HepG2 (cell line): ENCODE measurements around the gene HIVEP2.

ENCODE experiments used
- CHD2 ChIP-seq: IDR thresholded peaks from 2 replicates; pipeline ENCODE4 v1.6.1; 2011; ENCODE audit warnings: low read depth, low read length, improper control_type of control experiment
- CTCF ChIP-seq: sonication (generic); formaldehyde crosslinking; IDR thresholded peaks from 2 replicates; pipeline ENCODE4 v1.5.0; 2020; ENCODE audit warnings: mild to moderate bottlenecking, missing genetic modification reagents, moderate library complexity
- EZH2 ChIP-seq: conservative IDR thresholded peaks from 2 replicates; pipeline ENCODE4 v1.6.1; 2012; ENCODE audit warnings: mild to moderate bottlenecking, low read depth, low read length, moderate library complexity
- HES4 ChIP-seq: sonication (generic); formaldehyde crosslinking; IDR thresholded peaks from 2 replicates; pipeline ENCODE4 v1.9.0; 2021; ENCODE audit warnings: mild to moderate bottlenecking, missing genetic modification reagents, borderline replicate concordance
- HHEX ChIP-seq: IDR thresholded peaks from 2 replicates; pipeline ENCODE4 v1.6.1; 2016; ENCODE audit warnings: control low read depth
- KAT7 ChIP-seq: IDR thresholded peaks from 2 replicates; pipeline ENCODE4 v1.6.1; 2018; ENCODE audit warnings: borderline replicate concordance, missing compliant biosample characterization
- MTA3 ChIP-seq: sonication (generic); formaldehyde crosslinking; IDR thresholded peaks from 2 replicates; pipeline ENCODE4 v1.4.0; 2020; ENCODE audit warnings: missing genetic modification reagents
- MTF1 ChIP-seq: sonication (generic); formaldehyde crosslinking; IDR thresholded peaks from 2 replicates; pipeline ENCODE4 v1.5.0; 2020; ENCODE audit warnings: missing genetic modification reagents
- PLSCR1 ChIP-seq: sonication (generic); formaldehyde crosslinking; IDR thresholded peaks from 2 replicates; pipeline ENCODE4 v1.5.0; 2020; ENCODE audit warnings: missing genetic modification reagents, mild to moderate bottlenecking, borderline replicate concordance
- POGZ ChIP-seq: sonication (generic); formaldehyde crosslinking; IDR thresholded peaks from 2 replicates; pipeline ENCODE4 v1.4.0; 2020; ENCODE audit warnings: mild to moderate bottlenecking, missing genetic modification reagents

GRCh38 chr6:142942238-142942637 lies 2.7 kb downstream of the HIVEP2 start:
- no peak for TF ChIP-seq CTCF (CRISPR knock-in tag)
- TF ChIP-seq HHEX, result no peak
- TF ChIP-seq PLSCR1 (CRISPR knock-in tag), result no peak
- TF ChIP-seq HES4 (CRISPR knock-in tag), result no peak
- TF ChIP-seq POGZ (CRISPR knock-in tag), result no peak
- TF ChIP-seq EZH2, result no peak
- TF ChIP-seq CHD2, result no peak
- TF ChIP-seq KAT7, result no peak
- no peak for TF ChIP-seq MTA3 (CRISPR knock-in tag)
- TF ChIP-seq MTF1, result no peak
